T-helper 1 cell treated with Interleukin-12 subunit alpha and Interleukin-12 subunit beta and Interleukin-4 antibody, amounts not matched to agents 30 μg/mL and 1 μg/mL, for 36 hours (primary cell): ENCODE results near the gene DCTN4.

Source experiments
- H3K27ac Mint-ChIP-seq: one replicate; pipeline ENCODE4 v1.8.0; 2021; ENCODE audit warnings: mild to moderate bottlenecking, mixed read lengths
- H3K27me3 Mint-ChIP-seq: one replicate; pipeline ENCODE4 v1.8.0; 2021; ENCODE audit warnings: low read depth, mixed read lengths
- H3K36me3 Mint-ChIP-seq: one replicate; pipeline ENCODE4 v1.8.0; 2021; ENCODE audit warnings: low read depth, mixed read lengths
- H3K4me1 Mint-ChIP-seq: one replicate; pipeline ENCODE4 v1.8.0; 2021; ENCODE audit warnings: low read depth, mixed read lengths
- H3K4me3 Mint-ChIP-seq: one replicate; pipeline ENCODE4 v1.8.0; 2021; ENCODE audit warnings: mild to moderate bottlenecking, moderate library complexity, mixed read lengths
- H3K9me3 Mint-ChIP-seq: one replicate; pipeline ENCODE4 v1.8.0; 2021; ENCODE audit warnings: mixed read lengths

DCTN4 gene

GRCh38 chr5:150675069-150675468, 83.7 kb downstream of the DCTN4 start:
- no peaks in the 10 kb centered on the region for H3K36me3 Mint-ChIP-seq

DNA sequence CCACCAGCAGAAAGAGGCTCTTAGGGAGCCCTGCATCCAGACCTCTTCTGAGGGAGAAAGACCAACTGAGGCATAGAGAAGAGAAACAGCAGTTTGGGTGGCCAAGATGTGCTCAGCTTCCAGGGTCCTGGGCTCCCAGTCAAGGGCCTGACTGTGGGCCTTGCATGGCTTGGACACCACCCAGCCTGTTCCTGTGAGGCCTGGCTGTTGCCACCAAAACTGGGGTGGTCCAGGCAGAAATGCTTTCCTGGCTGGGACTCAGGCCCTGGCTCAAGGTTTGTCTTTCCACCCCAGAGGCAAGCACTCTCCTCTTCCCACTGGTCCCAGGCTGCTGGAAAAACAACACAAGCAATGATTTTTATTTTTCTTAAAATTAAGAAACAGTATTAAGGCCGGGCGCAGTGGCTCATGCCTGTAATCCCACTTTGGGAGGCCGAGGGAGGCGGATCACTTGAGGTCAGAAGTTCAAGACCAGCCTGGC, 84.4 kb downstream of the DCTN4 start:
- H3K27ac Mint-ChIP-seq: no peak overlapping the region
- no peaks in the 10 kb centered on the region for H3K9me3 Mint-ChIP-seq
- peaks cover 3% of the 10 kb centered on the region for H3K4me1 Mint-ChIP-seq
- H3K4me3 Mint-ChIP-seq: no peak overlapping the region
- H3K36me3 Mint-ChIP-seq: no peaks in the 10 kb centered on the region
- peaks cover 24% of the 10 kb centered on the region for H3K27me3 Mint-ChIP-seq

More at GRCh38 chr5:150675069-150675468, 83.7 kb downstream of the DCTN4 start:
- Mint-ChIP-seq H3K4me1 (peaks cover 3% of the 10 kb centered on the region), H3K27ac (no peak overlapping the region), H3K4me3 (no peak overlapping the region), H3K9me3 (no peaks in the 10 kb centered on the region), H3K27me3 (peaks cover 20% of the 10 kb centered on the region)

- H3K4me1 Mint-ChIP-seq: peaks cover 3% of the 10 kb centered on the region
- H3K27me3 Mint-ChIP-seq: peaks cover 24% of the 10 kb centered on the region
- H3K27ac Mint-ChIP-seq: no peak overlapping the region
- no peaks in the 10 kb centered on the region for H3K36me3 Mint-ChIP-seq
- H3K4me3 Mint-ChIP-seq: no peak overlapping the region
- H3K9me3 Mint-ChIP-seq: no peaks in the 10 kb centered on the region
These were observed 85.9 kb downstream of the DCTN4 start for GRCh38 chr5:150672884-150673275.

DNA sequence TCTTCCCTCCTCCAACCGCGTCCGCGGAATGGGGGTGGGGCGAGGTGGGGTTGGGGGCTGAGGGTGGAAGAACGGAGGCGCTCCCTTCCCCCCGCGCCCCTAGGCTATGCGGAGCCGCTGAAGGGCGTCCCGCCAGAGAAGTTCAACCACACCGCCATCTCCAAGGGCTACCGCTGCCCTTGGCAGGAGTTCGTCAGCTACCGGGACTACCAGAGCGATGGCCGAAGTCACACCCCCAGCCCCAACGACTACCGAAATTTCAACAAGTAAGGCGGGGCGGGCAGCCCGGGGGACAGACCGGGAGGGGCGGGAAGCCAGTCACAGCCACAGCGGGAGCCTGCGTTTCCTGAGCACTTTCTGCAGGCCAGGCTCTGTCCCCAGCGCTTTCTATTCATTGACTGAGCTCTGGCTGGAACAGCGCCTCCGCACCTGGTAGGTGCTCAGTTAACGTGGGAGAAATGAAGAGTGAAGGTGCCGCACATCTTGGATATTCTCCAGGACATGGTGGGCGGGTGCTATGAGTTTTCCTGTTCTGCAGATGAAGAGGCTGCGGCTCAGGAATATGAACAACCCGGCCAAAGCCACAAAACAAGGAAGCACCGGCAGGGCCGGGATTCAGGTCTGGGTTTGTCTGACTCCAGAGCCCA, 86.5 kb downstream of the DCTN4 start:
- Mint-ChIP-seq H3K4me3 (peak overlapping the region; percentile 77), H3K4me1 (peaks cover 3% of the 10 kb centered on the region), H3K36me3 (no peaks in the 10 kb centered on the region), H3K9me3 (no peaks in the 10 kb centered on the region), H3K27me3 (peaks cover 24% of the 10 kb centered on the region), H3K27ac (no peak overlapping the region)

- H3K4me3 Mint-ChIP-seq: peak overlapping the region; percentile 77
- H3K36me3 Mint-ChIP-seq: no peaks in the 10 kb centered on the region
- H3K27me3 Mint-ChIP-seq: peaks cover 24% of the 10 kb centered on the region
- no peaks in the 10 kb centered on the region for H3K9me3 Mint-ChIP-seq
- H3K4me1 Mint-ChIP-seq: peaks cover 3% of the 10 kb centered on the region
- H3K27ac Mint-ChIP-seq: no peak overlapping the region
These were observed 87.1 kb downstream of the DCTN4 start for GRCh38 chr5:150671509-150672236.

- Mint-ChIP-seq H3K27ac (no peak overlapping the region), H3K27me3 (peaks cover 24% of the 10 kb centered on the region), H3K36me3 (no peaks in the 10 kb centered on the region), H3K4me3 (no peak overlapping the region), H3K9me3 (no peaks in the 10 kb centered on the region), H3K4me1 (peaks cover 3% of the 10 kb centered on the region)
These were observed 87.9 kb downstream of the DCTN4 start for GRCh38 chr5:150670948-150671310.

- H3K27me3 Mint-ChIP-seq: peaks cover 24% of the 10 kb centered on the region
- peaks cover 3% of the 10 kb centered on the region for H3K4me1 Mint-ChIP-seq
- no peaks in the 10 kb centered on the region for H3K36me3 Mint-ChIP-seq
- no peak overlapping the region for H3K4me3 Mint-ChIP-seq
- no peak overlapping the region for H3K27ac Mint-ChIP-seq
- no peaks in the 10 kb centered on the region for H3K9me3 Mint-ChIP-seq
These were observed 88.4 kb downstream of the DCTN4 start for GRCh38 chr5:150670275-150670947.

DNA sequence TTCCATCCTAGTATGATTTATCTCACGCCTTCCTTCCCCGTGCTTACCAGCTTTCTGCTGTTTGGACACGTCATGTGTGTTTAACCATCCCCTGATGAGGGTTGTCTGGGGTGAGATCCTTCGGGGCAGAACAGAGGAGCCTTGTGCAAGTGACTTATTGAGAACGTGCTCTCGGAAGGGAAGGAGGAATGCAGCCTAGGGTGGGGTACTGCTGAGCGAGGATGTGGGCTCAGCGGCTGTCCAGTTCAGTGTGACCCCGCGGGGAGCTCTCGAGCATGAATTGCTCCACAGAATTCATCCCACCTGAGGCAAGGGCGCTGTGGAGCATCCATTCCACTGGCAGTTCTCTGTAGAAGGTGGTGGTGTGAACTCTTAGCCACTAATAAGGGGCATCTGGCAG, 93.8 kb downstream of the DCTN4 start:
- H3K4me1 Mint-ChIP-seq: no peaks in the 10 kb centered on the region
- H3K4me3 Mint-ChIP-seq: no peak overlapping the region
- H3K36me3 Mint-ChIP-seq: no peaks in the 10 kb centered on the region
- H3K27me3 Mint-ChIP-seq: peaks cover 19% of the 10 kb centered on the region
- H3K27ac Mint-ChIP-seq: no peak overlapping the region
- no peaks in the 10 kb centered on the region for H3K9me3 Mint-ChIP-seq

- H3K4me3 Mint-ChIP-seq: no peak overlapping the region
- H3K4me1 Mint-ChIP-seq: no peaks in the 10 kb centered on the region
- peaks cover 17% of the 10 kb centered on the region for H3K27me3 Mint-ChIP-seq
- no peaks in the 10 kb centered on the region for H3K36me3 Mint-ChIP-seq
- no peak overlapping the region for H3K27ac Mint-ChIP-seq
- H3K9me3 Mint-ChIP-seq: no peaks in the 10 kb centered on the region
These were observed 94.9 kb downstream of the DCTN4 start for GRCh38 chr5:150663936-150664335.

GRCh38 chr5:150662731-150663516, 95.9 kb downstream of the DCTN4 start:
- H3K27me3 Mint-ChIP-seq: peaks cover 17% of the 10 kb centered on the region
- H3K4me1 Mint-ChIP-seq: no peaks in the 10 kb centered on the region
- H3K4me3 Mint-ChIP-seq: no peak overlapping the region
- H3K27ac Mint-ChIP-seq: no peak overlapping the region
- no peaks in the 10 kb centered on the region for H3K36me3 Mint-ChIP-seq
- no peaks in the 10 kb centered on the region for H3K9me3 Mint-ChIP-seq

GRCh38 chr5:150661821-150662596, 96.8 kb downstream of the DCTN4 start:
- Mint-ChIP-seq H3K9me3 (no peaks in the 10 kb centered on the region), H3K27ac (no peak overlapping the region), H3K4me3 (no peak overlapping the region), H3K36me3 (no peaks in the 10 kb centered on the region), H3K27me3 (peaks cover 17% of the 10 kb centered on the region), H3K4me1 (peaks cover 3% of the 10 kb centered on the region)

GRCh38 chr5:150661086-150661485, 97.7 kb downstream of the DCTN4 start, which contains the start of gene MYOZ3:
TSS of gene MYOZ3 (plus strand) at chr5:150661251. CDS start at chr5:150662942, 1,691 bp downstream.
- peaks cover 17% of the 10 kb centered on the region for H3K27me3 Mint-ChIP-seq
- H3K27ac Mint-ChIP-seq: no peak within 1 kb of the TSS
- no peaks in the 10 kb centered on the region for H3K9me3 Mint-ChIP-seq
- no peaks in the 10 kb centered on the region for H3K36me3 Mint-ChIP-seq
- H3K4me3 Mint-ChIP-seq: peak within 1 kb of the TSS; percentile 28
- peaks cover 3% of the 10 kb centered on the region for H3K4me1 Mint-ChIP-seq

- peaks cover 6% of the 10 kb centered on the region for H3K4me1 Mint-ChIP-seq
- H3K27me3 Mint-ChIP-seq: peaks cover 17% of the 10 kb centered on the region
- H3K27ac Mint-ChIP-seq: no peak overlapping the region
- peak overlapping the region; percentile 28 for H3K4me3 Mint-ChIP-seq
- no peaks in the 10 kb centered on the region for H3K36me3 Mint-ChIP-seq
- no peaks in the 10 kb centered on the region for H3K9me3 Mint-ChIP-seq
These were observed 98.5 kb downstream of the DCTN4 start for GRCh38 chr5:150660108-150660831.
